H1 (cell line): ENCODE results near the gene OR2Y1. TPM values are rescaled to one million over a fixed set of nuclear protein-coding genes. Genes with fewer than 3 reads are reported as not detected.

Experiments
- CTCF ChIA-PET: fragments of 300-600 bp; sonication (Branson Sonifier 250); formaldehyde crosslinking; loops from one replicate; lab custom pipeline; 2021; ENCODE audit not compliant: partially characterized antibody; lab: Charles Lee
- POLR2A ChIA-PET: fragments of 300-600 bp; sonication (Branson Sonifier 250); formaldehyde crosslinking; loops from one replicate; lab custom pipeline; 2021; ENCODE audit warnings: inconsistent platforms; ENCODE audit not compliant: partially characterized antibody; lab: Charles Lee
- DNase-seq, 2 experiments: peaks; one replicate each; pipeline versions ENCODE4 v3.0.0 to v3.0.0-alpha.2; 2010 to 2022; ENCODE audit warnings: low spot score in 2 of 2, low read depth in 1 of 2, mixed read lengths in 1 of 2
- FAIRE-seq: peaks from 2 replicates; lab custom pipeline; 2011; peaks lifted over from hg19 to GRCh38; lab: Jason Lieb, UNC
- H2AFZ ChIP-seq: 2 replicates; pipeline ENCODE4 v1.8.1; 2012; ENCODE audit warnings: low read length, inconsistent platforms
- H2AK5ac ChIP-seq: 2 replicates; pipeline ENCODE4 v1.6.1; 2013; ENCODE audit warnings: low read depth, low read length
- H2BK120ac ChIP-seq: replicated peaks from 2 replicates; pipeline ENCODE3; 2013; ENCODE audit warnings: low read depth, low read length, inconsistent platforms
- H2BK12ac ChIP-seq: 2 replicates; pipeline ENCODE4 v1.6.1; 2013; ENCODE audit warnings: low read depth, low read length
- H2BK15ac ChIP-seq: 2 replicates; pipeline ENCODE4 v1.6.1; 2013; ENCODE audit warnings: low read length
- H2BK20ac ChIP-seq: 2 replicates; pipeline ENCODE4 v1.6.1; 2013; ENCODE audit warnings: low read length
- H2BK5ac ChIP-seq: 2 replicates; pipeline ENCODE4 v1.6.1; 2013; ENCODE audit warnings: low read depth, low read length
- H3K14ac ChIP-seq: 2 replicates; pipeline ENCODE4 v1.6.1; 2013; ENCODE audit warnings: inconsistent platforms; ENCODE audit not compliant: insufficient read length
- H3K18ac ChIP-seq: 2 replicates; pipeline ENCODE4 v1.6.1; 2013; ENCODE audit warnings: low read length; ENCODE audit errors: extremely low read depth
- H3K23ac ChIP-seq: 2 replicates; pipeline ENCODE4 v1.6.1; 2013; ENCODE audit warnings: inconsistent platforms; ENCODE audit not compliant: insufficient read length
- H3K23me2 ChIP-seq: 2 replicates; pipeline ENCODE4 v1.6.1; 2013; ENCODE audit warnings: low read depth, low read length
- H3K27ac ChIP-seq: 2 replicates; pipeline ENCODE4 v1.6.1; 2011; ENCODE audit warnings: low read depth, low read length, inconsistent platforms
- H3K27me3 ChIP-seq, 4 experiments: replicated peaks in 1 of 4; 1 replicate in 1 of 4; 2 replicates in 3 of 4; pipeline versions ENCODE4 v1.6.1 to v1.8.1; 2011 to 2013; ENCODE audit warnings: low read length in 3 of 4, mild to moderate bottlenecking in 3 of 4, inconsistent platforms in 2 of 4, mixed read lengths in 2 of 4, moderate library complexity in 1 of 4; ENCODE audit not compliant: control insufficient read depth in 3 of 4, insufficient read depth in 3 of 4; ENCODE audit errors: extremely low read depth in 1 of 4
- H3K36me3 ChIP-seq, 4 experiments: 2 replicates each; pipeline versions ENCODE4 v1.6.1 to v1.8.1; 2011 to 2013; ENCODE audit warnings: mild to moderate bottlenecking in 4 of 4, low read length in 3 of 4, moderate library complexity in 2 of 4, control low read depth in 1 of 4, inconsistent platforms in 1 of 4; ENCODE audit not compliant: insufficient read depth in 4 of 4, control insufficient read depth in 2 of 4
- H3K4ac ChIP-seq: replicated peaks from 2 replicates; pipeline ENCODE3; 2013; ENCODE audit warnings: low read length, low read depth, mixed read lengths, inconsistent platforms; ENCODE audit not compliant: insufficient read length
- H3K4me1 ChIP-seq, 4 experiments: replicated peaks in 1 of 4; 1 replicate in 1 of 4; 2 replicates in 3 of 4; pipeline versions ENCODE4 v1.6.1 to v1.8.1; 2011 to 2013; ENCODE audit warnings: low read length in 3 of 4, inconsistent platforms in 2 of 4, mixed read lengths in 1 of 4; ENCODE audit not compliant: insufficient read depth in 4 of 4, control insufficient read depth in 3 of 4
- H3K4me2 ChIP-seq, 2 experiments: 2 replicates each; pipeline versions ENCODE4 v1.6.1 to v1.8.1; 2011 to 2013; ENCODE audit warnings: low read depth in 2 of 2, low read length in 2 of 2, control low read depth in 1 of 2, inconsistent platforms in 1 of 2, mild to moderate bottlenecking in 1 of 2; ENCODE audit not compliant: insufficient read depth in 1 of 2
- H3K4me3 ChIP-seq, 4 experiments: fragments of 200-600, 300-600 bp in 1 of 4; sonication (generic), shearing (Covaris generic), sonication (Bioruptor Twin) in 1 of 4; 2 replicates each; pipeline versions ENCODE4 v1.5.1 to v1.8.1; 2011 to 2016; ENCODE audit warnings: low read length in 4 of 4, low read depth in 3 of 4, control low read depth in 2 of 4, inconsistent platforms in 2 of 4, mild to moderate bottlenecking in 2 of 4, mixed read lengths in 1 of 4, moderate library complexity in 1 of 4; ENCODE audit not compliant: insufficient read depth in 2 of 4; ENCODE audit errors: extremely low read depth in 1 of 4
- H3K56ac ChIP-seq: replicated peaks from 2 replicates; pipeline ENCODE3; 2013; ENCODE audit warnings: low read depth, mild to moderate bottlenecking, mixed read lengths, low read length, inconsistent platforms; ENCODE audit not compliant: insufficient read length
- H3K79me1 ChIP-seq: 2 replicates; pipeline ENCODE4 v1.6.1; 2013; ENCODE audit warnings: low read depth, low read length, control low read depth
- H3K79me2 ChIP-seq, 2 experiments: 2 replicates each; pipeline versions ENCODE4 v1.6.1 to v1.8.1; 2012 to 2013; ENCODE audit warnings: low read length in 2 of 2, mild to moderate bottlenecking in 2 of 2, inconsistent platforms in 1 of 2; ENCODE audit not compliant: insufficient read depth in 2 of 2, control insufficient read depth in 1 of 2
- H3K9ac ChIP-seq, 4 experiments: replicated peaks in 1 of 4; 1 replicate in 1 of 4; 2 replicates in 3 of 4; pipeline versions ENCODE4 v1.6.1 to v1.8.1; 2011 to 2013; ENCODE audit warnings: low read depth in 3 of 4, low read length in 3 of 4, control low read depth in 2 of 4, mild to moderate bottlenecking in 2 of 4, moderate library complexity in 2 of 4, inconsistent platforms in 1 of 4; ENCODE audit errors: extremely low read depth in 1 of 4
- H3K9me3 ChIP-seq, 2 experiments: 2 replicates each; pipeline versions ENCODE4 v1.6.1 to v1.8.1; 2012 to 2013; ENCODE audit warnings: mild to moderate bottlenecking in 2 of 2, moderate library complexity in 2 of 2, control low read depth in 1 of 2, inconsistent platforms in 1 of 2, low read depth in 1 of 2, low read length in 1 of 2, mixed read lengths in 1 of 2; ENCODE audit not compliant: insufficient read depth in 2 of 2
- H4K20me1 ChIP-seq, 2 experiments: replicated peaks in 1 of 2; 2 replicates each; pipeline versions ENCODE3 to v1.8.1; 2011 to 2013; ENCODE audit warnings: inconsistent platforms in 2 of 2, low read length in 2 of 2, mild to moderate bottlenecking in 1 of 2; ENCODE audit not compliant: insufficient read depth in 2 of 2, control insufficient read depth in 1 of 2
- H4K5ac ChIP-seq: 2 replicates; pipeline ENCODE4 v1.6.1; 2013; ENCODE audit warnings: low read length, low read depth, mixed read lengths, inconsistent platforms; ENCODE audit not compliant: insufficient read length
- H4K8ac ChIP-seq: 2 replicates; pipeline ENCODE4 v1.8.0; 2013; ENCODE audit warnings: mild to moderate bottlenecking, moderate library complexity, low read length, inconsistent platforms; ENCODE audit not compliant: insufficient read depth; ENCODE audit errors: extremely low read depth
- H4K91ac ChIP-seq: replicated peaks from 2 replicates; pipeline ENCODE3; 2013; ENCODE audit warnings: low read length, mixed read lengths, inconsistent platforms; ENCODE audit not compliant: insufficient read length
- CREB1 ChIP-seq: IDR thresholded peaks from 2 replicates; pipeline ENCODE4 v1.6.1; 2012; ENCODE audit warnings: inconsistent platforms
- CTCF ChIP-seq, 3 experiments: IDR thresholded peaks; 1 replicate in 2 of 3; 2 replicates in 1 of 3; pipeline versions ENCODE4 v1.5.1 to v1.6.1; 2011; ENCODE audit warnings: low read length in 3 of 3, mild to moderate bottlenecking in 3 of 3, inconsistent platforms in 2 of 3, low read depth in 1 of 3, moderate library complexity in 1 of 3; ENCODE audit not compliant: insufficient read depth in 1 of 3; ENCODE audit errors: control extremely low read depth in 1 of 3
- FOSL1 ChIP-seq: IDR thresholded peaks from 2 replicates; pipeline ENCODE4 v1.6.1; 2011; ENCODE audit warnings: mild to moderate bottlenecking, low read depth, low read length, moderate library complexity; ENCODE audit not compliant: insufficient read depth
- GABPA ChIP-seq: IDR thresholded peaks from 2 replicates; pipeline ENCODE4 v1.6.1; 2011; ENCODE audit warnings: mild to moderate bottlenecking, low read length, moderate library complexity, borderline replicate concordance; ENCODE audit not compliant: insufficient read depth
- HDAC2 ChIP-seq, 2 experiments: fragments of 300-600 bp in 1 of 2; sonication (generic) in 1 of 2; IDR thresholded peaks; 2 replicates each; pipeline ENCODE4 v1.6.1; 2011 to 2012; ENCODE audit warnings: low read depth in 2 of 2, low read length in 2 of 2, mild to moderate bottlenecking in 2 of 2, moderate library complexity in 2 of 2, borderline replicate concordance in 1 of 2, inconsistent platforms in 1 of 2
- SP4 ChIP-seq: IDR thresholded peaks from 2 replicates; pipeline ENCODE4 v1.6.1; 2012; ENCODE audit warnings: low read length, inconsistent platforms
- TBP ChIP-seq: IDR thresholded peaks from 2 replicates; pipeline ENCODE4 v1.6.1; 2011; ENCODE audit warnings: low read depth, low read length, improper control_type of control experiment
- WGBS, 2 experiments: shearing (Covaris generic) in 1 of 2; methylation state at CpG; one replicate each; pipeline versions ENCODE4 v1.1.6 to v1.1.7; 2013 to 2015; ENCODE audit warnings: low lambda C conversion rate in 2 of 2, mixed read lengths in 2 of 2, inconsistent platforms in 1 of 2, low coverage in 1 of 2, missing lambda C conversion rate in 1 of 2; ENCODE audit not compliant: insufficient replicate concordance in 2 of 2, insufficient coverage in 1 of 2, insufficient read length in 1 of 2; ENCODE audit errors: extremely low coverage in 1 of 2, missing lambda C conversion rate in 1 of 2; 5-methylcytosine and 5-hydroxymethylcytosine counted together
- polyA plus RNA-seq, 7 experiments: library from polyadenylated mRNA; depleted of rRNA in 3 of 7; stranded (reverse) in 5 of 7; unstranded in 2 of 7; fragments of >200 nt in 5 of 7; fragments of 200-250 nt in 2 of 7; gene quantifications; 1 replicate in 5 of 7; 2 replicates in 1 of 7; 4 replicates in 1 of 7; pipeline versions ENCODE4 v1.2.1 to v1.2.3, GENCODE V29; 2011 to 2013; ENCODE audit warnings: missing spikeins in 2 of 7, mixed read lengths in 2 of 7
- total RNA-seq: library from RNA; stranded (reverse); fragmentation: NEBNext Ultra II Directional; extraction: Animal tissue kit (Norgen Biotek cat#: 25700); gene quantifications from 2 replicates; pipeline ENCODE4 v1.2.1, GENCODE V29; 2021

OR2Y1 gene
- total and polyA plus RNA-seq, 2 of the 8 experiments (the other 6 are each of a cell fraction or from before 2014, with no cell fraction given): not detected

- Histone ChIP-seq H2AFZ (no peak overlapping the region), H3K14ac (no peak overlapping the region), H3K56ac (no peak overlapping the region), H3K4me1 (peaks cover 0 to 8% (median 5%) of the 10 kb centered on the region in 4 experiments; a peak in 4 of 7 replicates), H3K4ac (no peak overlapping the region), H3K23me2 (no peaks in the 10 kb centered on the region), H2BK12ac (no peak overlapping the region), H2BK120ac (no peak overlapping the region), H4K8ac (no peak overlapping the region), H3K18ac (no peak overlapping the region), H2BK5ac (no peak overlapping the region), H2AK5ac (no peak overlapping the region), H2BK20ac (no peak overlapping the region), H4K5ac (no peak overlapping the region), H3K79me2 (no peaks in the 10 kb centered on the region), H3K27ac (no peak overlapping the region), H3K9ac (no peak overlapping the region), H3K27me3 (no peaks in the 10 kb centered on the region), H4K20me1 (no peaks in the 10 kb centered on the region), H3K79me1 (no peaks in the 10 kb centered on the region), H3K4me2 (no peak overlapping the region), H2BK15ac (no peak overlapping the region), H3K9me3 (no peaks in the 10 kb centered on the region), H4K91ac (no peak overlapping the region), H3K36me3 (no peaks in the 10 kb centered on the region), H3K4me3 (no peak overlapping the region), H3K23ac (no peak overlapping the region)
- TF ChIP-seq CTCF (IDR thresholded peaks at IDR 0.05; ENCODE audit: control extremely low read depth in 1 of 3, insufficient read depth in 1 of 3, low read depth in 1 of 3, low read length in 3 of 3) (no peak), GABPA (no peak), HDAC2 (IDR thresholded peaks at IDR 0.05; ENCODE audit: borderline replicate concordance in 1 of 2, low read depth in 2 of 2, low read length in 2 of 2) (no peak), FOSL1 (no peak), TBP (no peak), CREB1 (no peak), SP4 (no peak)
- no peak for FAIRE-seq
- CTCF ChIA-PET: interaction anchor here (1.2 to 4.3 kb wide), 2 partner anchors 28 to 34 kb away, joined by 4 to 23 read pairs; no protein-coding TSS in a partner anchor
- POLR2A ChIA-PET: no interaction called here
- no peak for DNase-seq
- 83% methylated on average over 6 of the region's 6 CpGs; no CpG with 5 or more reads in 1 of the 2 experiments for WGBS, 2 experiments
These were observed 49.3 kb downstream of the OR2Y1 start for GRCh38 chr5:180690562-180690961.
